Nephron (organoid): Measurements from ENCODE around the gene SAXO2.
"Not testable (repeated sequence)": the region's sequence is repeated elsewhere in the genome, so short reads cannot be mapped to it uniquely, and the experiment has no call there.

ENCODE experiments used
- H3K27ac Mint-ChIP-seq, 3 experiments: 2 replicates each; pipeline ENCODE4 v1.8.0; 2020; ENCODE audit warnings: mixed read lengths in 3 of 3, mild to moderate bottlenecking in 2 of 3, moderate library complexity in 1 of 3
- H3K27me3 Mint-ChIP-seq: 2 replicates; pipeline ENCODE4 v1.8.0; 2021; ENCODE audit warnings: low read depth, mild to moderate bottlenecking, moderate library complexity, mixed read lengths
- H3K36me3 Mint-ChIP-seq: 2 replicates; pipeline ENCODE4 v1.8.0; 2020; ENCODE audit warnings: low read depth, mixed read lengths
- H3K4me1 Mint-ChIP-seq: 2 replicates; pipeline ENCODE4 v1.8.0; 2020; ENCODE audit warnings: mixed read lengths
- H3K4me3 Mint-ChIP-seq, 3 experiments: 2 replicates each; pipeline ENCODE4 v1.8.0; 2020; ENCODE audit warnings: mild to moderate bottlenecking in 3 of 3, mixed read lengths in 3 of 3, moderate library complexity in 2 of 3
- H3K9me3 Mint-ChIP-seq: 2 replicates; pipeline ENCODE4 v1.8.0; 2020; ENCODE audit warnings: mixed read lengths
- TF ChIP-seq, protein P1 (sequence below), 3 experiments: fragments of 200-600 bp; sonication (generic); IDR thresholded peaks; one replicate each; pipeline ENCODE4 v1.5.0; 2021; ENCODE audit warnings: antibody characterized with exemption in 3 of 3; ENCODE audit not compliant: unreplicated experiment in 3 of 3

Gene SAXO2

DNA sequence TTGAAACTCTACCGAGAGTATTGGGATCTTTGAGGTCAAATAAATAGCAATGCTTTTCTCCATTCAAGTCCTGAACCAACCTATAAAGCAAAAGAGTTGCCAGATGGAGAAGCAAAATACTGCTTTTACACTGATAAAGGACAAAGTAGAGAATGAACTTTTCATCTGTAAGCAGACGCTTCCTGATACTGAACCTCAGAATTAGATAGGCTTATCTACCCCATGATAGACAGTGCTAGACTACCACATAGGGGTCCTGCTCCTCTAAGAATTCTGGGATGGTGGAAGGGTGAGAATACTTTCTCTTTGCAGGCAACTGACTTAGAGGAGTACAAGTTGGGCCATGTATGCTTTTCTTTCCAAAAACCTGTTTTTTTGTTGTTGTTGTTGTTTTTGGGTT lies 9.5 kb downstream of the SAXO2 start:
- Mint-ChIP-seq H3K4me1 (no peaks in the 10 kb centered on the region), H3K4me3 (no peak overlapping the region), H3K27me3 (no peaks in the 10 kb centered on the region), H3K36me3 (peaks cover 24% of the 10 kb centered on the region), H3K9me3 (peaks cover 19% of the 10 kb centered on the region), H3K27ac (no peak overlapping the region)
- TF ChIP-seq, protein P1, sequence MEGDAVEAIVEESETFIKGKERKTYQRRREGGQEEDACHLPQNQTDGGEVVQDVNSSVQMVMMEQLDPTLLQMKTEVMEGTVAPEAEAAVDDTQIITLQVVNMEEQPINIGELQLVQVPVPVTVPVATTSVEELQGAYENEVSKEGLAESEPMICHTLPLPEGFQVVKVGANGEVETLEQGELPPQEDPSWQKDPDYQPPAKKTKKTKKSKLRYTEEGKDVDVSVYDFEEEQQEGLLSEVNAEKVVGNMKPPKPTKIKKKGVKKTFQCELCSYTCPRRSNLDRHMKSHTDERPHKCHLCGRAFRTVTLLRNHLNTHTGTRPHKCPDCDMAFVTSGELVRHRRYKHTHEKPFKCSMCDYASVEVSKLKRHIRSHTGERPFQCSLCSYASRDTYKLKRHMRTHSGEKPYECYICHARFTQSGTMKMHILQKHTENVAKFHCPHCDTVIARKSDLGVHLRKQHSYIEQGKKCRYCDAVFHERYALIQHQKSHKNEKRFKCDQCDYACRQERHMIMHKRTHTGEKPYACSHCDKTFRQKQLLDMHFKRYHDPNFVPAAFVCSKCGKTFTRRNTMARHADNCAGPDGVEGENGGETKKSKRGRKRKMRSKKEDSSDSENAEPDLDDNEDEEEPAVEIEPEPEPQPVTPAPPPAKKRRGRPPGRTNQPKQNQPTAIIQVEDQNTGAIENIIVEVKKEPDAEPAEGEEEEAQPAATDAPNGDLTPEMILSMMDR (IDR thresholded peaks at IDR 0.05; ENCODE audit: unreplicated experiment in 3 of 3), result no peak

DNA sequence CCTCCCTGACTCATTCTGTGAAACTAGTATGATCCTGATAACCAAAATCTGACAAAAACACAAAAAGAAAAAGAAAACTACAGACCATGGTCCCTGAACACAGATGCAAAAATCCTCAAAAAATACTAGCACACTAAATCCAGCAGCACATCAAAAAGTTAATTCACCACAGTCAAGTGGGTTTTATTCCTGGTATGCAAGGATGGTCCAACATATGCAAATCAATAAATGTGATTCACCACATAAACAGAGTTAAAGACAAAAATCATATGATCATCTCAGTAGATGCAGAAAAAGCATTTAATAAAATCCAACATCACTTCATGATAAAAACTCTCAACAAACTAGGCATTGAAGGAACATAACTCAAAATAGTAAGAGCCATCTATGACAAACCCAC lies 12.8 kb downstream of the SAXO2 start:
- no peak overlapping the region for H3K4me3 Mint-ChIP-seq

DNA sequence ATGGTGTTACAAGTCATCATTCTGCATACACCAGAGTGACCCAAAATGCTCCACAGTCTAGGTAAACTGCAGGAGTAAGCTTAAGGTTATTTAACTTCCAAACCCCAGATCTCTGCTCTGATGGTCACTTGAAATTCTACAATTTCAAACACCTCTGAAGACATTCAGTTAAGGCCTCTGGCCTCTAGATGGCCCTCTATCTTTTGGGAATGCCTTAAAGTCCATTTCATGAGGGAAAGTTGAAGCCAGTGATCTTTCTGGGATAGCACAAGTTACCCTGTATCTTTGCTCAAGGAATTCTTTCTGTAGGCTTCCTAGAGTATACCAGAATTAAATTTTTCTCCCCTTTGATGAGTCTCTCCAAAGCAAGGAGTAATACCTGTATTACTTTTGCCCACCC lies 18.7 kb downstream of the SAXO2 start:
- not testable (repeated sequence) for H3K36me3 Mint-ChIP-seq, H3K9me3 Mint-ChIP-seq, H3K27me3 Mint-ChIP-seq, H3K4me1 Mint-ChIP-seq, H3K4me3 Mint-ChIP-seq, H3K27ac Mint-ChIP-seq
- TF ChIP-seq, protein P1 (IDR thresholded peaks at IDR 0.05; ENCODE audit: unreplicated experiment in 3 of 3), result peak in 2 of 3 experiments; percentile 19 to 23

More for the DNA sequence above, 12.8 kb downstream of the SAXO2 start:
- H3K27me3 Mint-ChIP-seq, result peaks cover 9% of the 10 kb centered on the region
- H3K9me3 Mint-ChIP-seq, result peaks cover 19% of the 10 kb centered on the region
- TF ChIP-seq, protein P1 (IDR thresholded peaks at IDR 0.05; ENCODE audit: unreplicated experiment in 3 of 3), result no peak
- H3K4me1 Mint-ChIP-seq, result no peaks in the 10 kb centered on the region
- no peak overlapping the region for H3K27ac Mint-ChIP-seq
- peaks cover 24% of the 10 kb centered on the region for H3K36me3 Mint-ChIP-seq

GRCh38 chr15:82282386-82282785 lies 19.8 kb downstream of the SAXO2 start:
- H3K27me3 Mint-ChIP-seq, H3K27ac Mint-ChIP-seq, H3K9me3 Mint-ChIP-seq, H3K4me1 Mint-ChIP-seq, H3K4me3 Mint-ChIP-seq, H3K36me3 Mint-ChIP-seq: not testable (repeated sequence)

DNA sequence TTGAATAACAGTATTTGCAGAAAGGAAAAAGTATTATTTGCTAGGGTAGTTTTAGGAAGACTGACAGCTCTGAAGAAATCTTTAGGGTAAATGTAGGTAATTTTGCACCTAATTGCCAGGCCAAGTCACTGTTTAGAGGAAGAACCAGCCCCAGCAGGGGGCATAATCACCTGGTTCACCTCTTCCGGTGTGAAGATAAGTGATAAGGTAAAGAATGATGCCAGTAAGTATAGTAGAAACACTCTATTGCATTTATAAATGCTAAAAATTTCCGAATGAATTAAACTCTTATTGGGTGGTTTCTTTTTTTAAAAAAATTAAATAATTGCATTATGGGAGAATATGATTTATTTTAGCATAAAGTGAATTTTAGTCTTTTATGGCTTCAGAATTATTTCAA lies 21.8 kb downstream of the SAXO2 start:
- not testable (repeated sequence) for H3K27ac Mint-ChIP-seq

DNA sequence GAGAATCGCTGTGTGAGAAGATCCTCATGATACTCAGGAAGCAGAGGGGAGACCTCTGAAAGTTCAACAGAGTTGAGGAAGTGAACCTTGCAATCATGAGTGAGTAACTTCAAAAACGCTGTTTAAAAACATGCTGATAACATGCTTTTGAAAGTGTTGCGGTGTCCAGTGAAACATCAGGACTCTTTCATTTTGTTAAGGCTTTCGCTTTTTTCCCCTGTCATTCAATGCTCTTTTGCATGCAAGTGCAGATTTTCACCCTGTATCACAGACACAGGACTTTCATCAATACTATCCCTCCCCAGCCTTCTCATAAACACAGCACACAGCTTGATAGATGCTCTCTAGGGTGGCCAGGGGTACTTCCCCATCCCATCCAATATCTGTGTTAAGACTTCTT lies 23.9 kb downstream of the SAXO2 start:
- H3K36me3 Mint-ChIP-seq, H3K4me1 Mint-ChIP-seq, H3K27ac Mint-ChIP-seq, H3K27me3 Mint-ChIP-seq, H3K4me3 Mint-ChIP-seq: not testable (repeated sequence)
- H3K9me3 Mint-ChIP-seq, result peaks cover 17% of the 10 kb centered on the region

More for the DNA sequence above, 21.8 kb downstream of the SAXO2 start:
- H3K9me3 Mint-ChIP-seq, H3K4me1 Mint-ChIP-seq, H3K27me3 Mint-ChIP-seq, H3K36me3 Mint-ChIP-seq, H3K4me3 Mint-ChIP-seq: not testable (repeated sequence)

GRCh38 chr15:82288202-82288601 lies 25.6 kb downstream of the SAXO2 start:
- not testable (repeated sequence) for H3K27me3 Mint-ChIP-seq, H3K36me3 Mint-ChIP-seq, H3K27ac Mint-ChIP-seq, H3K4me1 Mint-ChIP-seq, H3K4me3 Mint-ChIP-seq
- H3K9me3 Mint-ChIP-seq, result peaks cover 17% of the 10 kb centered on the region

- TF ChIP-seq, protein P1 (IDR thresholded peaks at IDR 0.05; ENCODE audit: unreplicated experiment in 3 of 3), result no peak
- H3K27me3 Mint-ChIP-seq, result peaks cover 5% of the 10 kb centered on the region
- peaks cover 17% of the 10 kb centered on the region for H3K9me3 Mint-ChIP-seq
- no peak overlapping the region for H3K27ac Mint-ChIP-seq
- H3K4me1 Mint-ChIP-seq, result no peaks in the 10 kb centered on the region
- no peak overlapping the region for H3K4me3 Mint-ChIP-seq
- H3K36me3 Mint-ChIP-seq, result no peaks in the 10 kb centered on the region
These were observed 29.7 kb downstream of the SAXO2 start for GRCh38 chr15:82292271-82292670.
